ENCODE data around the gene CORO2A. TPM values are rescaled to one million over a fixed set of nuclear protein-coding genes. Genes with fewer than 3 reads are reported as not detected.
A peak's percentile ranks its signal among the peaks of the same experiment; 100 is the strongest.

CORO2A gene
- total RNA-seq, 1 donor from 2014 or later, result 2.4 TPM

DNA sequence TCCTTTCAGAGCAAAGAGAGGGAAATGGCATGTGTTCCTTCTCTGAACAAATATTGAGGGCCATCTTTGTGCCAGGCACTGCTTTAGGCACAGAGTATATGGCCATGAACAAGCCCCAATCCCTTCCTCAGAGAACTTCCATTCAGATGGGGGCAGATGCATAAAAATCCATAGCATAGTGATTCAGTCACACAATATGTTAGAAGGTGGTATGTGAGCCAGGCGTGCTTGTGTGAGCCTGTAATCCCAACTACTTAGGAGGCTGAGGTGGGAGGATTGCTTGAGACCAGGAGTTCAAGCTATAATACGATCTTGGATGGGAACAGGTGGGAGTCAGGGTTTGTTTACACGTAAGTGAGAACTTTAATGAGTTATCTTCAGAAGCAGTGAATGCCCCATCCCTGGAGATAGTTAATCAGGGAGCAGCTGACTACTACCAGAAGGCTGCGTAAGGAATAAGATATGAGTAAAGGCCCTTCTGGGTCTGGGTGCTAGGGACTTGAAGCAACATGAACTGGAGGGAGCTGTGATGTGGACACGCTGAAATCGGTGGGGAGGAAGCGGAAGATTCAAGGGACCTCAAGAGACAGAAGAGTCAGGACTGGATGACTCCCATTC, 108.8 kb downstream of the CORO2A start:
- Histone ChIP-seq H3K4me2 (no peak overlapping the region), H4K20me1 (ENCODE audit: low read depth) (no peaks in the 10 kb centered on the region), H3K79me2 (ENCODE audit: low read depth) (no peaks in the 10 kb centered on the region), H3K36me3 (no peaks in the 10 kb centered on the region), H3F3A (ENCODE audit: low read depth) (peaks cover 28% of the 10 kb centered on the region), H2AFZ (replicated peaks) (no peak overlapping the region), H3K27me3 (peaks cover 17% of the 10 kb centered on the region), H3K4me1 (peaks cover 15% of the 10 kb centered on the region), H3K4me3 (no peak overlapping the region), H3K27ac (no peak overlapping the region), H3K9me3 (ENCODE audit: low read depth) (no peaks in the 10 kb centered on the region), H3K9ac (no peak overlapping the region)
- peaks cover 26% of the 10 kb centered on the region for H3K4me1 Mint-ChIP-seq
- H3K9me3 Mint-ChIP-seq, result peaks cover under 1% of the 10 kb centered on the region
- TF ChIP-seq EZH2phosphoT487 (IDR thresholded peaks at IDR 0.05) (no peak), EZH2 (IDR thresholded peaks at IDR 0.05) (no peak)
- TF ChIP-seq, protein P1, sequence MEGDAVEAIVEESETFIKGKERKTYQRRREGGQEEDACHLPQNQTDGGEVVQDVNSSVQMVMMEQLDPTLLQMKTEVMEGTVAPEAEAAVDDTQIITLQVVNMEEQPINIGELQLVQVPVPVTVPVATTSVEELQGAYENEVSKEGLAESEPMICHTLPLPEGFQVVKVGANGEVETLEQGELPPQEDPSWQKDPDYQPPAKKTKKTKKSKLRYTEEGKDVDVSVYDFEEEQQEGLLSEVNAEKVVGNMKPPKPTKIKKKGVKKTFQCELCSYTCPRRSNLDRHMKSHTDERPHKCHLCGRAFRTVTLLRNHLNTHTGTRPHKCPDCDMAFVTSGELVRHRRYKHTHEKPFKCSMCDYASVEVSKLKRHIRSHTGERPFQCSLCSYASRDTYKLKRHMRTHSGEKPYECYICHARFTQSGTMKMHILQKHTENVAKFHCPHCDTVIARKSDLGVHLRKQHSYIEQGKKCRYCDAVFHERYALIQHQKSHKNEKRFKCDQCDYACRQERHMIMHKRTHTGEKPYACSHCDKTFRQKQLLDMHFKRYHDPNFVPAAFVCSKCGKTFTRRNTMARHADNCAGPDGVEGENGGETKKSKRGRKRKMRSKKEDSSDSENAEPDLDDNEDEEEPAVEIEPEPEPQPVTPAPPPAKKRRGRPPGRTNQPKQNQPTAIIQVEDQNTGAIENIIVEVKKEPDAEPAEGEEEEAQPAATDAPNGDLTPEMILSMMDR (IDR thresholded peaks at IDR 0.05), result no peak
- peak overlapping the region; percentile 21 for H3K27ac Mint-ChIP-seq
- H3K27me3 Mint-ChIP-seq (ENCODE audit: insufficient read depth, low read depth), result peaks cover 8% of the 10 kb centered on the region
- DNase-seq (ENCODE audit: low spot score), result no peak
- H3K36me3 Mint-ChIP-seq, result peaks cover 7% of the 10 kb centered on the region
- no peak overlapping the region for H3K4me3 Mint-ChIP-seq

DNA sequence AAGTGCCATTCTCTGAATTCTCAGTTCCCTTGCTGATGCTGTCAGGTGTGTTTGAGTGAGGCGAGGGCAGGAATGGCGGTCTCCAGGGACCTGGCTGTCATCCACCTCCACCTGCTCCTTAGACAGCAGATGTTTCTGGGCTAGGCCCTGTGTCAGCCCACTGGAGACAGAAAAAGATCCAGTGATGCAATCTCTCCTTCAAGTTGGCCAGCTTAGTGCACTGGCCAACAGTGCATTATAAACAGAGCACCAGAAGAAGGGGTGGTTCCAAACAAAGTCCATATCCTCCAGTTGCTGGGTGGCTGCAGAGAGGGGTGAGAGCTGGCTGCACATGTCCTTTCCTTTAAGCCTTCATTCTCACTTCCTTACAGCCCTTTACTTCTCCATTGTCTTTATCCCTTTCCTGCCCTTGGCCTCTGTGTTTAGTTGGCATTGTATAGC, 109.4 kb downstream of the CORO2A start:
- Histone ChIP-seq H3K36me3 (no peaks in the 10 kb centered on the region), H3K9me3 (ENCODE audit: low read depth) (no peaks in the 10 kb centered on the region), H3K27ac (no peak overlapping the region), H3F3A (ENCODE audit: low read depth) (peaks cover 28% of the 10 kb centered on the region), H3K27me3 (peaks cover 12% of the 10 kb centered on the region), H3K9ac (no peak overlapping the region), H4K20me1 (ENCODE audit: low read depth) (no peaks in the 10 kb centered on the region), H3K4me1 (peaks cover 15% of the 10 kb centered on the region), H2AFZ (replicated peaks) (no peak overlapping the region), H3K4me2 (no peak overlapping the region), H3K4me3 (no peak overlapping the region), H3K79me2 (ENCODE audit: low read depth) (no peaks in the 10 kb centered on the region)
- Mint-ChIP-seq H3K36me3 (peaks cover 9% of the 10 kb centered on the region), H3K27ac (peak overlapping the region; percentile 21), H3K4me1 (peaks cover 26% of the 10 kb centered on the region), H3K4me3 (no peak overlapping the region), H3K27me3 (ENCODE audit: insufficient read depth, low read depth) (peaks cover 6% of the 10 kb centered on the region), H3K9me3 (no peaks in the 10 kb centered on the region)
- no peak for DNase-seq (ENCODE audit: low spot score)
- TF ChIP-seq, protein P1 (IDR thresholded peaks at IDR 0.05), result no peak
- no peak for TF ChIP-seq EZH2phosphoT487 (IDR thresholded peaks at IDR 0.05)
- TF ChIP-seq EZH2 (IDR thresholded peaks at IDR 0.05), result no peak

DNA sequence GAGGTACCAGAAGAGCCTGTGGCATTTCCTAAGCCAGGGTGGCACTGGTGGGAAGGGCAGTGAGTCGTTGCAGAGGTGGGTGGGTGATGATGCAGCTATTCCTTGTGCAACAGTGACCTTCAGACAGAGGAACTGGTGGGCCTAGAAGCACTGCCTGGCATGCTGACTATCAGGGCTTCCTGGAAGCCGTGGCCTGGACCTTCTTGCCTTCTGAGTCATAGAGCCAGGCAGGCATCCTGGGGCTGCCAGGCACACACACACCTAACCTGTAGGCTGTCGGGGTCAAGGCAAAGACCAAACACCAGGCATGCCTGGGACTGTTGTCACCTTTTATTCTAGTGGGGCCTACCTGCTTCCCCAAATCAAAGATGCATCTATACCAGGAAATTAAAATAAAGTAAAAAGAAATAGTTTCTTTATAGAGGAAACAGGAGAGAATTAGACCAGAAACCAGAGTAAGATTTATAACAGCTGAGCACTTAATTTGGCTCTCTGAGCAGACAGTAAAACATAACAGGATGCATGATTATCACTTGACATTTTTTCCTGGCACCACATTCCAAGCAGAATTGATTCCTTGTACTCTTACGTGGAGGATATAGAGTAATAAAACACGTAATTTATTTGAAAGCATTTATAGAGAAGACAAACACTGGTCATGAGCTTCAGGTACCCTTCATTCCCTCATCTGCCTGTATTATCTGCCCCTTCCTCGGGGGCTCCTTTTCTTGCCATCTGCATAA, 110.8 kb downstream of the CORO2A start:
- Histone ChIP-seq H3K4me1 (peaks cover 14% of the 10 kb centered on the region), H3K9ac (no peak overlapping the region), H4K20me1 (ENCODE audit: low read depth) (no peaks in the 10 kb centered on the region), H3F3A (ENCODE audit: low read depth) (peaks cover 14% of the 10 kb centered on the region), H3K27ac (no peak overlapping the region), H3K27me3 (no peaks in the 10 kb centered on the region), H3K9me3 (ENCODE audit: low read depth) (no peaks in the 10 kb centered on the region), H3K4me3 (no peak overlapping the region), H3K36me3 (no peaks in the 10 kb centered on the region), H2AFZ (replicated peaks) (no peak overlapping the region), H3K4me2 (no peak overlapping the region), H3K79me2 (ENCODE audit: low read depth) (no peaks in the 10 kb centered on the region)
- DNase-seq (ENCODE audit: low spot score), result no peak
- H3K27ac Mint-ChIP-seq, result no peak overlapping the region
- H3K27me3 Mint-ChIP-seq (ENCODE audit: insufficient read depth, low read depth), result peaks cover 6% of the 10 kb centered on the region
- H3K4me3 Mint-ChIP-seq, result no peak overlapping the region
- TF ChIP-seq EZH2 (IDR thresholded peaks at IDR 0.05) (no peak), EZH2phosphoT487 (IDR thresholded peaks at IDR 0.05) (no peak)
- TF ChIP-seq, protein P1 (IDR thresholded peaks at IDR 0.05), result no peak
- H3K36me3 Mint-ChIP-seq, result peaks cover 14% of the 10 kb centered on the region
- H3K9me3 Mint-ChIP-seq, result no peaks in the 10 kb centered on the region
- peaks cover 21% of the 10 kb centered on the region for H3K4me1 Mint-ChIP-seq

Measured in neural progenitor cell (in vitro differentiated cells).